NCI-H1105 treated with DMSO at 0.1 percent for 48 hours (cell line): Measurements from ENCODE around the gene MTCL1.

Experiments used
- DNase-seq: peaks from one replicate; lab custom pipeline; 2025; lab: John Stamatoyannopoulos, UW

The MTCL1 gene

GRCh38 chr18:8833480-8833879 lies 128.1 kb downstream of the MTCL1 start:
- DNase-seq, result no peak

- no peak for DNase-seq
Measured at GRCh38 chr18:8834881-8835280, 129.5 kb downstream of the MTCL1 start.

- DNase-seq, result no peak
Measured at GRCh38 chr18:8835521-8835953, 130.2 kb downstream of the MTCL1 start.

GRCh38 chr18:8839281-8839680 lies 133.9 kb downstream of the MTCL1 start:
- DNase-seq, result no peak

- DNase-seq, result no peak
Measured at GRCh38 chr18:8841781-8842485, 136.6 kb downstream of the MTCL1 start.

- DNase-seq, result no peak
Measured at GRCh38 chr18:8842506-8842905, 137.2 kb downstream of the MTCL1 start.

GRCh38 chr18:8843005-8843404 lies 137.6 kb downstream of the MTCL1 start:
- no peak for DNase-seq

GRCh38 chr18:8844721-8845148 lies 139.4 kb downstream of the MTCL1 start:
- no peak for DNase-seq

- no peak for DNase-seq
Measured at GRCh38 chr18:8845506-8845905, 140.2 kb downstream of the MTCL1 start.

GRCh38 chr18:8847066-8847755 lies 141.9 kb downstream of the MTCL1 start:
- DNase-seq, result no peak

GRCh38 chr18:8847900-8848299 lies 142.5 kb downstream of the MTCL1 start:
- no peak for DNase-seq

- no peak for DNase-seq
Measured at GRCh38 chr18:8848541-8848940, 143.2 kb downstream of the MTCL1 start.

- DNase-seq, result no peak
Measured at GRCh38 chr18:8849696-8850095, 144.3 kb downstream of the MTCL1 start.

GRCh38 chr18:8851659-8852058 lies 146.3 kb downstream of the MTCL1 start:
- DNase-seq, result no peak

GRCh38 chr18:8854550-8854949 lies 149.2 kb downstream of the MTCL1 start:
- no peak for DNase-seq

- no peak for DNase-seq
Measured at GRCh38 chr18:8854962-8855361, 149.6 kb downstream of the MTCL1 start.

- no peak for DNase-seq
Measured at GRCh38 chr18:8856212-8856611, 150.9 kb downstream of the MTCL1 start.

- DNase-seq, result no peak
Measured at GRCh38 chr18:8856769-8857393, 151.5 kb downstream of the MTCL1 start.

GRCh38 chr18:8857806-8858205 lies 152.4 kb downstream of the MTCL1 start:
- DNase-seq, result no peak

- no peak for DNase-seq
Measured at GRCh38 chr18:8858888-8859511, 153.6 kb downstream of the MTCL1 start.

- no peak for DNase-seq
Measured at GRCh38 chr18:8860845-8861642, 155.7 kb downstream of the MTCL1 start.

- DNase-seq, result no peak
Measured at GRCh38 chr18:8863427-8863826, 158.1 kb downstream of the MTCL1 start.
